GM12878 (cell line): ENCODE data around the gene SEMA7A. TPM values are rescaled to one million over a fixed set of nuclear protein-coding genes. Genes with fewer than 3 reads are reported as not detected.

Source experiments
- BCL11A ChIP-seq: IDR thresholded peaks from 2 replicates; pipeline ENCODE4 v1.6.1; 2011; ENCODE audit warnings: low read depth, low read length
- BCLAF1 ChIP-seq: fragments of 450-650 bp; IDR thresholded peaks from 2 replicates; pipeline ENCODE4 v1.6.1; 2017; ENCODE audit warnings: antibody characterized with exemption, mild to moderate bottlenecking, moderate library complexity
- CBX3 ChIP-seq: fragments of 200-600 bp; sonication (generic); IDR thresholded peaks from 2 replicates; pipeline ENCODE4 v1.6.1; 2016; ENCODE audit warnings: low read depth, borderline replicate concordance
- E4F1 ChIP-seq: fragments of 450-650 bp; IDR thresholded peaks from 2 replicates; pipeline ENCODE4 v1.6.1; 2018; ENCODE audit warnings: borderline replicate concordance, mild to moderate bottlenecking; ENCODE audit not compliant: partially characterized antibody
- IKZF1 ChIP-seq: fragments of 450-650 bp; conservative IDR thresholded peaks from 2 replicates; pipeline ENCODE4 v1.6.1; 2017; ENCODE audit warnings: antibody characterized with exemption, mild to moderate bottlenecking
- KLF5 ChIP-seq: fragments of 450-650 bp; IDR thresholded peaks from 2 replicates; pipeline ENCODE4 v1.6.1; 2014; ENCODE audit warnings: mild to moderate bottlenecking; ENCODE audit not compliant: partially characterized antibody
- MTA2 ChIP-seq: fragments of 450-650 bp; IDR thresholded peaks from 2 replicates; pipeline ENCODE4 v1.6.1; 2016; ENCODE audit warnings: low read depth, mild to moderate bottlenecking, moderate library complexity
- NBN ChIP-seq: fragments of 450-650 bp; IDR thresholded peaks from 2 replicates; pipeline ENCODE4 v1.6.1; 2016
- NFIC ChIP-seq: IDR thresholded peaks from 2 replicates; pipeline ENCODE4 v1.6.1; 2012; ENCODE audit warnings: low read depth, mild to moderate bottlenecking, inconsistent platforms, low read length, moderate library complexity
- POU2F2 ChIP-seq: IDR thresholded peaks from 3 replicates; pipeline ENCODE4 v1.6.1; 2011; ENCODE audit warnings: low read depth, mild to moderate bottlenecking, low read length, borderline replicate concordance
- RFX5 ChIP-seq: IDR thresholded peaks from 2 replicates; pipeline ENCODE4 v1.6.1; 2011; ENCODE audit warnings: low read depth, low read length, improper control_type of control experiment
- SMC3 ChIP-seq: IDR thresholded peaks from 2 replicates; pipeline ENCODE4 v1.6.1; 2011; ENCODE audit warnings: low read length, improper control_type of control experiment, borderline replicate concordance
- TARDBP ChIP-seq: IDR thresholded peaks from 2 replicates; pipeline ENCODE4 v1.6.1; 2016; ENCODE audit warnings: borderline replicate concordance
- TCF3 ChIP-seq: IDR thresholded peaks from 2 replicates; pipeline ENCODE4 v1.6.1; 2012; ENCODE audit warnings: low read depth, mild to moderate bottlenecking, low read length, borderline replicate concordance; ENCODE audit not compliant: insufficient read depth
- YY1 ChIP-seq: IDR thresholded peaks from 2 replicates; pipeline ENCODE4 v1.6.1; 2011; ENCODE audit warnings: low read depth, mild to moderate bottlenecking, low read length
- polyA plus RNA-seq, 11 experiments: library from polyadenylated mRNA; depleted of rRNA in 4 of 11; unstranded in 6 of 11; stranded (reverse) in 5 of 11; fragments of >200 nt; fragmentation: Nextera tagmentation in 4 of 11; fragmentation: Illumina TruSeq in 1 of 11; extraction: Ambion mirVana in 4 of 11; extraction: Trizol in 1 of 11; gene quantifications; 1 replicate in 1 of 11; 2 replicates in 10 of 11; pipeline versions ENCODE4 v1.2.1 to v1.2.3, GENCODE V29; 2011 to 2016; ENCODE audit warnings: inconsistent platforms in 2 of 11, missing spikeins in 2 of 11, low read depth in 1 of 11
- total RNA-seq, 4 experiments: library from RNA; depleted of rRNA in 3 of 4; stranded (reverse); fragments of >200 nt in 3 of 4; fragmentation: Illumina TruSeq in 1 of 4; extraction: Trizol in 1 of 4; gene quantifications; 2 replicates each; pipeline versions ENCODE4 v1.2.1 to v1.2.3, GENCODE V29; 2013 to 2021
- TF ChIP-seq, protein P1 (sequence below): IDR thresholded peaks from 2 replicates; pipeline ENCODE4 v1.6.1; 2012; ENCODE audit warnings: mild to moderate bottlenecking, low read depth, low read length
- TF ChIP-seq, protein P2 (sequence below): fragments of 450-650 bp; formaldehyde crosslinking; IDR thresholded peaks from 2 replicates; pipeline ENCODE4 v1.4.0; 2022; ENCODE audit warnings: mild to moderate bottlenecking, moderate library complexity

SEMA7A gene
- total and polyA plus RNA-seq, 10 of the 15 experiments (the other 5 are each of a cell fraction or from before 2014, with no cell fraction given) = 0.08 to 112 (median 53.5) TPM

DNA sequence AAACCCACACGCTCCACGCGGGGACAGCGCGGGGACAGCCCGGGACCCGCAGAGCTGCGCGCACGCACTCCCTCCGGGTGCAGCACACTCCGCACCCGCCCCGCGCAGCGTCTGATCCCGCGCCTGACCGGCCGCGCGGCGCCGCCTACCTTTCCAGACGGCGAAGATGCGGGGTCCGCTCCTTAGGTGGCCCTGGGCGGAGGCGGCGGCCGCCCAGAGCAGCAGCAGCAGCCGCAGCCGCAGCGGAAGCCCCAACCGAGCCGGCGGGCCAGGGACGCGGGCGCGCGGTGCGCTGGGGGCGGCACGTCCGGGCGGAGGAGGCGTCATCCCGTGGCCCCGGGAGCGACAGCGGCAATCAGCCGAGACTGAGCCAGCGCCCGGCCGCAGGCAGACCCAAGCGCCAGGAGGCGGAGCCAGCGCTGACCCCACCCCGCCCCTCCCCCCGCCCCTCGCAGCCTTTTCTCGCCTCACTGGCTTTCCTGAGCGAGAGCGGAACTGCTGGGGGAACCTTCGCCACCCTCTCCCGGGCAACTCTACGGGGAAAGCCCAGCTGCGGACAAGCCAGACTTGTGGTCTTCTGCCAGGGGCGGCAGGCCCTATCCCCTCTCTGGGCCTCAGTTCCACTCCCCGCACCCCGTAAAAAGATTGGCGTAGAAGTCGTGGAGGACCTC lies at the start of gene SEMA7A (continued):
- TF ChIP-seq BCLAF1 (no peak), NBN (peak; percentile 72; the same call in 1 of the 2 replicates), NFIC (no peak), YY1 (peak; percentile 43; the same call in 1 of the 2 replicates), MTA2 (no peak), E4F1 (no peak), TCF3 (peak; percentile 80), TARDBP (no peak), CBX3 (no peak), RFX5 (0 out of 2 replicates have a peak, but pooled peaks have one; percentile 18), BCL11A (peak; percentile 63; the same call in 1 of the 2 replicates), IKZF1 (peak; percentile 85), SMC3 (peak; percentile 21; the same call in 1 of the 2 replicates), KLF5 (no peak), POU2F2 (peak; percentile 82; the same call in 2 of the 3 replicates)
- TF ChIP-seq, protein P1, sequence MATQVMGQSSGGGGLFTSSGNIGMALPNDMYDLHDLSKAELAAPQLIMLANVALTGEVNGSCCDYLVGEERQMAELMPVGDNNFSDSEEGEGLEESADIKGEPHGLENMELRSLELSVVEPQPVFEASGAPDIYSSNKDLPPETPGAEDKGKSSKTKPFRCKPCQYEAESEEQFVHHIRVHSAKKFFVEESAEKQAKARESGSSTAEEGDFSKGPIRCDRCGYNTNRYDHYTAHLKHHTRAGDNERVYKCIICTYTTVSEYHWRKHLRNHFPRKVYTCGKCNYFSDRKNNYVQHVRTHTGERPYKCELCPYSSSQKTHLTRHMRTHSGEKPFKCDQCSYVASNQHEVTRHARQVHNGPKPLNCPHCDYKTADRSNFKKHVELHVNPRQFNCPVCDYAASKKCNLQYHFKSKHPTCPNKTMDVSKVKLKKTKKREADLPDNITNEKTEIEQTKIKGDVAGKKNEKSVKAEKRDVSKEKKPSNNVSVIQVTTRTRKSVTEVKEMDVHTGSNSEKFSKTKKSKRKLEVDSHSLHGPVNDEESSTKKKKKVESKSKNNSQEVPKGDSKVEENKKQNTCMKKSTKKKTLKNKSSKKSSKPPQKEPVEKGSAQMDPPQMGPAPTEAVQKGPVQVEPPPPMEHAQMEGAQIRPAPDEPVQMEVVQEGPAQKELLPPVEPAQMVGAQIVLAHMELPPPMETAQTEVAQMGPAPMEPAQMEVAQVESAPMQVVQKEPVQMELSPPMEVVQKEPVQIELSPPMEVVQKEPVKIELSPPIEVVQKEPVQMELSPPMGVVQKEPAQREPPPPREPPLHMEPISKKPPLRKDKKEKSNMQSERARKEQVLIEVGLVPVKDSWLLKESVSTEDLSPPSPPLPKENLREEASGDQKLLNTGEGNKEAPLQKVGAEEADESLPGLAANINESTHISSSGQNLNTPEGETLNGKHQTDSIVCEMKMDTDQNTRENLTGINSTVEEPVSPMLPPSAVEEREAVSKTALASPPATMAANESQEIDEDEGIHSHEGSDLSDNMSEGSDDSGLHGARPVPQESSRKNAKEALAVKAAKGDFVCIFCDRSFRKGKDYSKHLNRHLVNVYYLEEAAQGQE = peak; percentile 28; the same call in 1 of the 2 replicates
- TF ChIP-seq, protein P2, sequence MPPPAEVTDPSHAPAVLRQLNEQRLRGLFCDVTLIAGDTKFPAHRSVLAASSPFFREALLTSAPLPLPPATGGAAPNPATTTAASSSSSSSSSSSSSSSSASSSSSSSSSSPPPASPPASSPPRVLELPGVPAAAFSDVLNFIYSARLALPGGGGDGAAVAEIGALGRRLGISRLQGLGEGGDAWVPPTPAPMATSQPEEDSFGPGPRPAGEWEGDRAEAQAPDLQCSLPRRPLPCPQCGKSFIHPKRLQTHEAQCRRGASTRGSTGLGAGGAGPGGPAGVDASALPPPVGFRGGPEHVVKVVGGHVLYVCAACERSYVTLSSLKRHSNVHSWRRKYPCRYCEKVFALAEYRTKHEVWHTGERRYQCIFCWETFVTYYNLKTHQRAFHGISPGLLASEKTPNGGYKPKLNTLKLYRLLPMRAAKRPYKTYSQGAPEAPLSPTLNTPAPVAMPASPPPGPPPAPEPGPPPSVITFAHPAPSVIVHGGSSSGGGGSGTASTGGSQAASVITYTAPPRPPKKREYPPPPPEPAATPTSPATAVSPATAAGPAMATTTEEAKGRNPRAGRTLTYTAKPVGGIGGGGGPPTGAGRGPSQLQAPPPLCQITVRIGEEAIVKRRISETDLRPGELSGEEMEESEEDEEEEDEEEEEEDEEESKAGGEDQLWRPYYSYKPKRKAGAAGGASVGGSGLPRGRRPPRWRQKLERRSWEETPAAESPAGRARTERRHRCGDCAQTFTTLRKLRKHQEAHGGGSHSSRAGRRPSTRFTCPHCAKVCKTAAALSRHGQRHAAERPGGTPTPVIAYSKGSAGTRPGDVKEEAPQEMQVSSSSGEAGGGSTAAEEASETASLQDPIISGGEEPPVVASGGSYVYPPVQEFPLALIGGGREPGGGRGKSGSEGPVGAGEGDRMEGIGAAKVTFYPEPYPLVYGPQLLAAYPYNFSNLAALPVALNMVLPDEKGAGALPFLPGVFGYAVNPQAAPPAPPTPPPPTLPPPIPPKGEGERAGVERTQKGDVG = no peak
